ENCODE results near the gene TINCR. TPM values are rescaled to one million over a fixed set of nuclear protein-coding genes. Genes with fewer than 3 reads are reported as not detected.

TINCR gene
- total RNA-seq, 4 donors from 2014 or later: 0.33 to 0.51 (median 0.41) TPM

- TF ChIP-seq, protein P1, sequence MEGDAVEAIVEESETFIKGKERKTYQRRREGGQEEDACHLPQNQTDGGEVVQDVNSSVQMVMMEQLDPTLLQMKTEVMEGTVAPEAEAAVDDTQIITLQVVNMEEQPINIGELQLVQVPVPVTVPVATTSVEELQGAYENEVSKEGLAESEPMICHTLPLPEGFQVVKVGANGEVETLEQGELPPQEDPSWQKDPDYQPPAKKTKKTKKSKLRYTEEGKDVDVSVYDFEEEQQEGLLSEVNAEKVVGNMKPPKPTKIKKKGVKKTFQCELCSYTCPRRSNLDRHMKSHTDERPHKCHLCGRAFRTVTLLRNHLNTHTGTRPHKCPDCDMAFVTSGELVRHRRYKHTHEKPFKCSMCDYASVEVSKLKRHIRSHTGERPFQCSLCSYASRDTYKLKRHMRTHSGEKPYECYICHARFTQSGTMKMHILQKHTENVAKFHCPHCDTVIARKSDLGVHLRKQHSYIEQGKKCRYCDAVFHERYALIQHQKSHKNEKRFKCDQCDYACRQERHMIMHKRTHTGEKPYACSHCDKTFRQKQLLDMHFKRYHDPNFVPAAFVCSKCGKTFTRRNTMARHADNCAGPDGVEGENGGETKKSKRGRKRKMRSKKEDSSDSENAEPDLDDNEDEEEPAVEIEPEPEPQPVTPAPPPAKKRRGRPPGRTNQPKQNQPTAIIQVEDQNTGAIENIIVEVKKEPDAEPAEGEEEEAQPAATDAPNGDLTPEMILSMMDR (IDR thresholded peaks at IDR 0.05; ENCODE audit: low read depth): no peak
These were observed 39.8 kb upstream of the TINCR start for GRCh38 chr19:5607318-5608275.

DNA sequence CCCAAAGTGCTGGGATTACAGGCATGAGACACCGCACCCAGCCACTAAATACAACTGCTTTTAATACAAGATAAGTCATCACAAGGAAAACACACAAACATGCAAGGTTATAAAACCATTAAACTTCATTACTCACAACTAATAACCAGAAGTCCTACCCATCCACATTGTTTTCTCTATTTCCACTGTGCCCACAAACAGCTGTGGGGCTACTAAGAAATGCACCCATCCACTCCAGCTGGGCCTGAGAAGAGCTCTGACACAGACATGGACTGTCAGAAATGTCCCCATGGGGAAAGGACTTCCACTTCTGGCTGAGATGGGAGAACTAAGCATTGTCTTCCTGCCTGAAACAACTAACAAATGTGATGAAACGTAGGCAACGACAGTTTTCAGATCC, 37.6 kb upstream of the TINCR start:
- TF ChIP-seq, protein P1 (IDR thresholded peaks at IDR 0.05; ENCODE audit: low read depth): no peak

GRCh38 chr19:5603626-5604025, 35.9 kb upstream of the TINCR start:
- TF ChIP-seq, protein P1 (IDR thresholded peaks at IDR 0.05; ENCODE audit: low read depth): no peak

GRCh38 chr19:5600797-5601196, 33.0 kb upstream of the TINCR start:
- TF ChIP-seq, protein P1 (IDR thresholded peaks at IDR 0.05; ENCODE audit: low read depth): no peak

DNA sequence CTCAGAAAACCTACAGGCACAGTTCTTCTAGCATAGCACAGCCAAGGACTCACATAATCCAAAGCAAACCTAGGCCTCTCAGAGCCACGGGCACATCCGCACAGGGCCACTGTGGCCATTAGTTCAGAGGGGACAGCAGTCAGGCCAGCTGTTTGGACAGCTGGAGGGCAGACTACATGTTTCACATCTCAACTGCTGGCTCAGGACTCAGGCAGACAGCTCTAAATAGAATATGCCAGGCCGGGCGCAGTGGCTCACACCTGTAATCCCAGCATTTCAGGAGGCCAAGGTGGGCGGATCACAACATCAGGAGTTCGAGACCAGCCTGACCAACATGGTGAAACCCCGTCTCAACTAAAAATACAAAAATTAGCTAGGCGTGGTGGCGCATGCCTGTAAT, 28.0 kb upstream of the TINCR start:
- TF ChIP-seq, protein P1 (IDR thresholded peaks at IDR 0.05; ENCODE audit: low read depth): no peak

GRCh38 chr19:5595129-5595528, 27.4 kb upstream of the TINCR start:
- TF ChIP-seq, protein P1 (IDR thresholded peaks at IDR 0.05; ENCODE audit: low read depth): no peak

DNA sequence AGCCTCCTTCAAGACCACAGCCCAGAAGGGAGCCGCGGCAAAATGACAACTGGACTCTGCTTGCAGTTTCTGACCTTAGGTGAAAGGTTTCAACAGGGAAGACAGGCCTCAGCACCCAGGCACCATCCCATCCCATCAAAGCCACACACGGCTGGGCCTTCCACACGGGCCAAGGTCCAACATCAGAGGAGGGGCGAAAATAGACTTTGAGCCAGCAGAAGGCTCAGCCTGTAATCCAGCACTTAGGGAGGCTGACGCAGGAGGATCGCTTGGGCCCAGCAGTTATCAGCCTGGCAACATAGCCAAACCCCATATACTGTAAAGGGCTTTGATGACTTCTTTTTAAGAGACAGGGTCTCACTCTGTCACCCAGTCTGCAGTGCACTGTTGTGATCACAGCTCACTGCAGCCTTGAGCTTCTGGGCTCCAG, 26.8 kb upstream of the TINCR start:
- TF ChIP-seq, protein P1 (IDR thresholded peaks at IDR 0.05; ENCODE audit: low read depth): no peak
